Activated B cell treated with CpG ODN at 0.5 μM for 24 hours (primary cell): ENCODE data around the gene BAIAP2L1. TPM values are rescaled to one million over a fixed set of nuclear protein-coding genes. Genes with fewer than 3 reads are reported as not detected.

ENCODE experiments used
- ATAC-seq: fragments of 200-7000 bp; cut with Tn5 transposase; one replicate; pipeline ENCODE4 v1.10.0; 2021; ENCODE audit warnings: low read depth, mild to moderate bottlenecking, moderate library complexity
- CTCF ChIA-PET: fragments of 350-600 bp; sonication (Branson Sonifier 250); formaldehyde crosslinking; loops from one replicate; lab custom pipeline; 2021; ENCODE audit warnings: antibody characterized with exemption; lab: Charles Lee
- POLR2A ChIA-PET: fragments of 350-600 bp; sonication (Branson Sonifier 250); formaldehyde crosslinking; loops from one replicate; lab custom pipeline; 2021; ENCODE audit warnings: antibody characterized with exemption; lab: Charles Lee
- DNase-seq: peaks from one replicate; pipeline ENCODE4 v3.0.0; 2022
- H3K27ac Mint-ChIP-seq: one replicate; pipeline ENCODE4 v1.8.0; 2020; ENCODE audit warnings: mixed read lengths
- H3K27me3 Mint-ChIP-seq: one replicate; pipeline ENCODE4 v1.8.0; 2021; ENCODE audit warnings: mixed read lengths
- H3K36me3 Mint-ChIP-seq: one replicate; pipeline ENCODE4 v1.8.0; 2021; ENCODE audit warnings: low read depth, mixed read lengths
- H3K4me1 Mint-ChIP-seq: one replicate; pipeline ENCODE4 v1.8.0; 2021; ENCODE audit warnings: mixed read lengths
- H3K4me3 Mint-ChIP-seq: one replicate; pipeline ENCODE4 v1.8.0; 2020; ENCODE audit warnings: mild to moderate bottlenecking, mixed read lengths
- H3K9me3 Mint-ChIP-seq: one replicate; pipeline ENCODE4 v1.8.0; 2020; ENCODE audit warnings: mixed read lengths
- CTCF ChIP-seq: fragments of 200-600 bp; IDR thresholded peaks from one replicate; pipeline ENCODE4 v1.8.0; 2022; ENCODE audit warnings: antibody characterized with exemption, mild to moderate bottlenecking
- intact Hi-C: fragments of 100-400 bp; cut with micrococcal nuclease; formaldehyde crosslinking; loops from one replicate; pipeline ENCODE4 v1.15.1; 2024
- total RNA-seq: library from RNA; stranded (reverse); gene quantifications from 2 replicates; pipeline ENCODE4 v1.2.3, GENCODE V29; 2022

The BAIAP2L1 gene
- total RNA-seq, 1 donor from 2014 or later: 8.1 TPM

- no peak for TF ChIP-seq CTCF
- DNase-seq: no peak
- H3K9me3 Mint-ChIP-seq: no peaks in the 10 kb centered on the region
- no peak overlapping the region for H3K27ac Mint-ChIP-seq
- H3K4me1 Mint-ChIP-seq: no peaks in the 10 kb centered on the region
- POLR2A ChIA-PET: no interaction called here
- no peak overlapping the region for H3K4me3 Mint-ChIP-seq
- no peaks in the 10 kb centered on the region for H3K27me3 Mint-ChIP-seq
- H3K36me3 Mint-ChIP-seq: peaks cover 46% of the 10 kb centered on the region
- intact Hi-C loops: no loop called here
- CTCF ChIA-PET: interaction anchor here (1.4 kb wide), 1 partner anchor 74 kb away, joined by 5 read pairs; no protein-coding TSS in a partner anchor
- ATAC-seq: no peak
Measured at GRCh38 chr7:98242342-98242741, 158.5 kb downstream of the BAIAP2L1 start.

GRCh38 chr7:98241674-98242241 lies 159.1 kb downstream of the BAIAP2L1 start:
- intact Hi-C loops: loop anchor here (1.0 to 2.0 kb wide), 4 partner anchors 39 to 220 kb away; partner anchors contain the start of gene LMTK2

More at GRCh38 chr7:98241674-98242241, 159.1 kb downstream of the BAIAP2L1 start:
- CTCF ChIA-PET: interaction anchor here (1.4 kb wide), 1 partner anchor 73 kb away, joined by 5 read pairs; no protein-coding TSS in a partner anchor
- Mint-ChIP-seq H3K36me3 (peaks cover 47% of the 10 kb centered on the region), H3K9me3 (no peaks in the 10 kb centered on the region), H3K4me3 (no peak overlapping the region), H3K27ac (no peak overlapping the region), H3K27me3 (no peaks in the 10 kb centered on the region), H3K4me1 (no peaks in the 10 kb centered on the region)
- no peak for DNase-seq
- no peak for TF ChIP-seq CTCF
- ATAC-seq: no peak
- POLR2A ChIA-PET: no interaction called here

Other genes with a start within 250 kb of the BAIAP2L1 start
- 0.35 TPM in 1 of 2 replicates, not detected in the other for gene BHLHA15, start 189.7 kb downstream of the BAIAP2L1 start, total RNA-seq
- gene TECPR1, start 148.9 kb downstream of the BAIAP2L1 start, total RNA-seq: 24.6 and 34.5 TPM in 2 replicates
- gene BRI3, start 119.4 kb downstream of the BAIAP2L1 start, total RNA-seq: 53.7 and 55.9 TPM in 2 replicates
- gene NPTX2, start 216.2 kb upstream of the BAIAP2L1 start, total RNA-seq: 0.15 TPM in 1 of 2 replicates, not detected in the other